ENCODE results near the gene CD47.

The CD47 gene

GRCh38 chr3:108042300-108042699 is 48.5 kb downstream of the CD47 start:
- no peak overlapping the region for H3K4me3 ChIP-seq (replicated peaks in 1 of 2; ENCODE audit: low read depth in 2 of 2, low read length in 2 of 2)
- no peak for DNase-seq (ENCODE audit: low read depth in 2 of 2)
- TF ChIP-seq CTCF (IDR thresholded peaks at IDR 0.05; ENCODE audit: low read depth, low read length) = no peak

- no peak for DNase-seq (ENCODE audit: low read depth in 2 of 2)
- H3K4me3 ChIP-seq (replicated peaks in 1 of 2; ENCODE audit: low read depth in 2 of 2, low read length in 2 of 2) = no peak overlapping the region
Observed at GRCh38 chr3:108041253-108041652, 49.6 kb downstream of the CD47 start.

DNA sequence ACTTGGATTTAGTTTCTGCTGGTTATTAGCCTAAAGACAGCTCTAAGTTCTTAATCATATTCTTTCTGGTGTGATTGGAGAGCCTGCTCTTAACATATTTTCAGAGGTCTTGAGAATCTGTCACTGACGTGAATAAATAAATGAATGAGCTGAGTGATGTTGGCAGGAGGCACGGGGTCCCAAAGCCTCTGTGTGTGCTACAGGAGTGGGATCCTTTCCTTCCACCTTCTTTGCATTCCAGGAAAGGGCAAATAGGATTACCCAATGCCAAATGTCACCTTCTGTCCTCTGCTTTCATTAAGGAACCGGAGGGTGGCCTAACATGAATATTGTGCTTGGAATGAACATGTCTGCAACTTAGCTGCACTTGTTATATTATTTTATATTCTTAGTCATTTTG is 53.1 kb downstream of the CD47 start:
- H3K4me3 ChIP-seq (replicated peaks in 1 of 2; ENCODE audit: low read depth in 2 of 2, low read length in 2 of 2) = no peak overlapping the region
- no peak for TF ChIP-seq CTCF (IDR thresholded peaks at IDR 0.05; ENCODE audit: low read depth, low read length)
- DNase-seq (ENCODE audit: low read depth in 2 of 2) = no peak

More at GRCh38 chr3:108041253-108041652, 49.6 kb downstream of the CD47 start:
- no peak for TF ChIP-seq CTCF (IDR thresholded peaks at IDR 0.05; ENCODE audit: low read depth, low read length)

DNA sequence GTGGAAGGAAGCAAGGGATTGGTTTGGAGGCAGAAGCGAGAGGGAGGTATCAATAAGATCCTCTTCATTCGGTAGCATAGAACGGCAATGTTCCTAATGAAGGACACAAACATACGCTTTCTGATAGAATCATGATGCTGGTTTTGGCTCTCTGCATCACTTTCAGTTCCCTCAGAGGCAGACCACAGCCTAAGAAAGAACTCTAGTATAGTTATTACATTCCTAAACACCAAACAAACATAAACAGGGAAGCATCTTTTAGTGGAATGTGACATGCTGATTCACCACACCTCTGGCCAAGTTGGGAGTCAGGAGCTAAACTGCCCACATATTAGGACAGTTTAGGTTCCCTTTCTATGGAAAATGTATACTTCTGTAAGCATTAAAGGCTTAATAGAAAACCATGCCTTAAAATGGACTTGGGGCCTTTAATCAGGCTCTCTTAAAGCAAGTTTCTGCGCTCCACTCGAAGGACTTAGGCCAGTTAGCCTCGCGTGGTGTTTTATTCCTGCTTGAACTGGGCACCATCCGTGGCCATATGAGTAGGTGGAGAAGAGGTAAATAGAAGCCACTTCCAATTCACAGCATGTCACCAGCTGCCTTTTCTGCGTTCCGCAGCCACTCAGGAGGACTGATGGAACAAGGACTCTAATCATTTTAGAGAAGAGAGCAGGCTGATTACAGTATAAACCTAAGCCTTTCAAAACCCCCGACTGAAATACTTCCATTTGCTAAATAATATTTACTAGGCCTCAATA is 53.7 kb downstream of the CD47 start:
- no peak overlapping the region for H3K4me3 ChIP-seq (replicated peaks in 1 of 2; ENCODE audit: low read depth in 2 of 2, low read length in 2 of 2)
- DNase-seq (ENCODE audit: low read depth in 2 of 2) = peak; percentile 20 to 50
- no peak for TF ChIP-seq CTCF (IDR thresholded peaks at IDR 0.05; ENCODE audit: low read depth, low read length)

DNA sequence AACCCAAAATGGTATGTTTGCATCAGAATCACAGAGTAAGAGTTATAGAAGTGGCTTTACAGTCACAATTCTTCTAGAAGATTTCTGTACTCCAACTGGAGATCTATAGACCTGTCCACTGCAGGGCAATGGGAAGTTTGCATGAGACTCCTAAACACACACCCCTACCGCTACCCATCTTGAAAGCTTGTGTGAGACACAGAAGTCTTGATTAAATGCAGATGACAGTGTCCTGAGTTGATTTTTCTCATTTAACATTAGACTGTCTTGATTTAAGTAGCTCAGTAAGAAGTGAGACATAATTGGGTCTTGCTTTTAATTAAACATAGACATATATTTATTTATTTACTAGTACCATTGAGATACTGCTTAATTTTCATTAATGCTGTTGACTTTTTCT is 54.4 kb downstream of the CD47 start:
- TF ChIP-seq CTCF (IDR thresholded peaks at IDR 0.05; ENCODE audit: low read depth, low read length) = no peak
- H3K4me3 ChIP-seq (replicated peaks in 1 of 2; ENCODE audit: low read depth in 2 of 2, low read length in 2 of 2) = no peak overlapping the region
- no peak for DNase-seq (ENCODE audit: low read depth in 2 of 2)

DNA sequence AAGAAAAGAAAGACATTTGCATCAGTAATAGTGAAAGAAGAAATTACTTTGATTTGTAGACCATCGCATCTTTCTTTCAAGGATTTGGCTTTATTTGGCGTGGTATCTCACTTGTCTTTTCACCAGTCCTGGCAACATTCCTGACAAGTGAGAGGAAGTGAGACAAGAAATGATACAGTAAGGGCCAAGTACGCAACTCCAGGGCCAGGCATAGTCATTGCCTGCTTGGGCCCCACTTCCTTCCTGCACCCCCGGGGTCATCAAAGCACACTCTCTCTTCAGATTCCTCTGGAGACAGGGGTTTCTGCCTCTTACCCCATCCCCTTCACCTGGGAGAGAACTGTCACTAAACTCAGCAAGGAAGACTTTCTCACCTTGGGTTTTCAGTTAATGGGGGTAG is 55.1 kb downstream of the CD47 start:
- no peak for TF ChIP-seq CTCF (IDR thresholded peaks at IDR 0.05; ENCODE audit: low read depth, low read length)
- DNase-seq (ENCODE audit: low read depth in 2 of 2) = peak; percentile 40 to 64
- H3K4me3 ChIP-seq (replicated peaks in 1 of 2; ENCODE audit: low read depth in 2 of 2, low read length in 2 of 2) = no peak overlapping the region

DNA sequence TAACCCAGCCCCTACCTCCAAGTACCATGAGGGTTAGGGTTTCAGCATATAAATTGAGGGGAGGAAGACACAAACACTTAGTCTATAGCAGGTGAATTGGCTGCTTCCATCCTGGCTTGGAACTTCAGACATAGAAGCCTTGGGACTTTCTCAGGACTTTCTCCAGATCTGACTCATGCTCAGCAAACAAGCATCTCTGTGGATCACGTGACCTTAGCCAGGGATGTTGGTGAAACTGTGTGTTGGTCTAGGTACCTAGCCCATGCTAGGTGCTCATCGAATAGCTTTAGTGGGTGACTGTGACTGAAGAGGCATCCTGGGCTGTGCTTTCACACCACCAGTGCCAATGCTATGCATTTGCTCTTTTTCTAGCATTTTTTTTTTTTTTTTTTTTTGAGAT is 58.9 kb downstream of the CD47 start:
- peak in 1 of 2 donors; percentile 36 for DNase-seq (ENCODE audit: low read depth in 2 of 2)
- no peak for TF ChIP-seq CTCF (IDR thresholded peaks at IDR 0.05; ENCODE audit: low read depth, low read length)
- no peak overlapping the region for H3K4me3 ChIP-seq (replicated peaks in 1 of 2; ENCODE audit: low read depth in 2 of 2, low read length in 2 of 2)

Data from cardiac fibroblast (primary cell).